Upper lobe of left lung (tissue), 4 donors: ENCODE results near the gene BID.

Experiments used
- CTCF ChIP-seq, 6 experiments: fragments of 450-650 bp in 4 of 6; fragments of 200-600 bp in 2 of 6; sonication (generic) in 2 of 6; IDR thresholded peaks; one replicate each; pipeline ENCODE4 v1.5.1; 2016 to 2019; ENCODE audit warnings: antibody characterized with exemption in 6 of 6
- EP300 ChIP-seq, 4 donors: sonication (generic); formaldehyde crosslinking; IDR thresholded peaks; one replicate each; pipeline ENCODE4 v1.5.1; 2017; ENCODE audit warnings: antibody characterized with exemption in 4 of 4, control low read depth in 2 of 4
- POLR2A ChIP-seq, 4 donors: fragments of 450-650 bp; IDR thresholded peaks; one replicate each; pipeline ENCODE4 v1.5.1; 2016 to 2017; ENCODE audit warnings: antibody characterized with exemption in 4 of 4, mild to moderate bottlenecking in 2 of 4
- POLR2AphosphoS5 ChIP-seq, 2 donors: sonication (generic); formaldehyde crosslinking; IDR thresholded peaks; one replicate each; pipeline ENCODE4 v1.5.1; 2017; ENCODE audit warnings: antibody characterized with exemption in 2 of 2

- no peak for TF ChIP-seq CTCF (IDR thresholded peaks at IDR 0.05)
- TF ChIP-seq POLR2AphosphoS5 (IDR thresholded peaks at IDR 0.05), result no peak
- no peak for TF ChIP-seq POLR2A (IDR thresholded peaks at IDR 0.05)
- no peak for TF ChIP-seq EP300 (IDR thresholded peaks at IDR 0.05)
Measured at GRCh38 chr22:17729561-17729960, 44.7 kb downstream of the BID start.
